SK-N-SH (cell line): ENCODE results near the gene PREB. TPM values are rescaled to one million over a fixed set of nuclear protein-coding genes. Genes with fewer than 3 reads are reported as not detected.

Experiments used
- CTCF ChIA-PET: fragments of 300-600, 350-600 bp; formaldehyde crosslinking; extraction: SDS; loops from one replicate; lab custom pipeline; 2021; lab: Yijun Ruan, JAX
- POLR2A ChIA-PET: fragments of 350-600 bp; sonication (Branson Sonifier 250); formaldehyde crosslinking; extraction: SDS; loops from one replicate; lab custom pipeline; 2020; ENCODE audit warnings: antibody characterized with exemption, inconsistent platforms; lab: Yijun Ruan, JAX
- DNase-seq: peaks from one replicate; pipeline ENCODE4 v3.0.0; 2012
- H2AFZ ChIP-seq: fragments of 200-600 bp; sonication (generic); 2 replicates; pipeline ENCODE4 v1.8.1; 2016; ENCODE audit warnings: antibody characterized with exemption, mild to moderate bottlenecking, low read depth
- H3F3A ChIP-seq: fragments of 200-600 bp; sonication (generic); replicated peaks from 2 replicates; pipeline ENCODE3; 2016; ENCODE audit warnings: antibody characterized with exemption, mild to moderate bottlenecking; ENCODE audit not compliant: insufficient read depth
- H3K27ac ChIP-seq, 2 experiments: fragments of 200-500 bp in 1 of 2; fragments of 200-600 bp in 1 of 2; sonication (Bioruptor generic) in 1 of 2; sonication (generic), shearing (Covaris generic) in 1 of 2; 2 replicates each; pipeline versions ENCODE4 v1.5.1 to v1.6.1; 2014 to 2016; ENCODE audit warnings: low read depth in 2 of 2, inconsistent platforms in 1 of 2, low read length in 1 of 2, mild to moderate bottlenecking in 1 of 2, mixed read lengths in 1 of 2
- H3K27me3 ChIP-seq: fragments of 200-600 bp; sonication (generic), shearing (Covaris generic); 2 replicates; pipeline ENCODE4 v1.6.1; 2016; ENCODE audit warnings: mixed run types; ENCODE audit not compliant: insufficient read depth
- H3K36me3 ChIP-seq, 2 experiments: fragments of 200-500 bp in 1 of 2; fragments of 200-600 bp in 1 of 2; sonication (Bioruptor generic) in 1 of 2; sonication (generic) in 1 of 2; replicated peaks in 1 of 2; 2 replicates each; pipeline versions ENCODE3 to v1.5.1; 2014 to 2016; ENCODE audit warnings: low read length in 1 of 2, mild to moderate bottlenecking in 1 of 2; ENCODE audit not compliant: insufficient read depth in 2 of 2, control insufficient read depth in 1 of 2
- H3K4me1 ChIP-seq, 2 experiments: fragments of 200-500 bp in 1 of 2; fragments of 200-600 bp in 1 of 2; sonication (Bioruptor generic) in 1 of 2; sonication (generic), shearing (Covaris generic) in 1 of 2; 2 replicates each; pipeline versions ENCODE4 v1.5.1 to v1.6.1; 2014 to 2016; ENCODE audit warnings: low read depth in 1 of 2, low read length in 1 of 2, mixed run types in 1 of 2; ENCODE audit not compliant: insufficient read depth in 2 of 2, control insufficient read depth in 1 of 2
- H3K4me2 ChIP-seq: fragments of 200-600 bp; sonication (generic), shearing (Covaris generic); 2 replicates; pipeline ENCODE4 v1.6.1; 2017; ENCODE audit warnings: mixed run types
- H3K4me3 ChIP-seq, 2 experiments: fragments of 200-500 bp in 1 of 2; fragments of 200-600 bp in 1 of 2; sonication (Bioruptor generic) in 1 of 2; sonication (generic), shearing (Covaris generic) in 1 of 2; 2 replicates each; pipeline versions ENCODE4 v1.5.1 to v1.8.1; 2014 to 2016; ENCODE audit warnings: low read depth in 2 of 2, inconsistent platforms in 1 of 2, low read length in 1 of 2, mild to moderate bottlenecking in 1 of 2, mixed read lengths in 1 of 2, moderate library complexity in 1 of 2
- H3K79me2 ChIP-seq: fragments of 200-600 bp; sonication (generic); 2 replicates; pipeline ENCODE4 v1.8.1; 2017; ENCODE audit warnings: mild to moderate bottlenecking; ENCODE audit not compliant: insufficient read depth
- H3K9ac ChIP-seq: fragments of 200-600 bp; sonication (generic); 2 replicates; pipeline ENCODE4 v1.6.1; 2017; ENCODE audit warnings: mixed run types
- H3K9me2 ChIP-seq: fragments of 200-600 bp; sonication (generic); 2 replicates; pipeline ENCODE4 v1.6.1; 2017; ENCODE audit warnings: mixed run types
- H3K9me3 ChIP-seq: fragments of 200-600 bp; sonication (generic); 2 replicates; pipeline ENCODE4 v1.6.1; 2017; ENCODE audit warnings: mixed run types, mild to moderate bottlenecking, moderate library complexity
- H4K20me1 ChIP-seq: fragments of 200-600 bp; sonication (generic); 2 replicates; pipeline ENCODE4 v1.6.1; 2017; ENCODE audit warnings: mild to moderate bottlenecking, mixed run types; ENCODE audit not compliant: insufficient read depth
- JUND ChIP-seq: IDR thresholded peaks from 2 replicates; pipeline ENCODE4 v1.4.0; 2012
- POLR2AphosphoS5 ChIP-seq: IDR thresholded peaks from 2 replicates; pipeline ENCODE4 v1.6.1; 2012; ENCODE audit warnings: low read depth, low read length
- RCOR1 ChIP-seq: fragments of 150-350 bp; IDR thresholded peaks from 2 replicates; pipeline ENCODE4 v1.6.1; 2017; ENCODE audit warnings: antibody characterized with exemption, low read length
- TCF12 ChIP-seq: IDR thresholded peaks from 2 replicates; pipeline ENCODE4 v1.4.0; 2012
- TEAD4 ChIP-seq: IDR thresholded peaks from 2 replicates; pipeline ENCODE4 v1.4.0; 2012; ENCODE audit warnings: mild to moderate bottlenecking, borderline replicate concordance; ENCODE audit not compliant: insufficient read depth
- USF1 ChIP-seq: IDR thresholded peaks from 2 replicates; pipeline ENCODE4 v1.4.0; 2012; ENCODE audit warnings: low read depth, borderline replicate concordance
- WGBS: methylation state at CpG from one replicate; pipeline ENCODE4 v1.1.6; 2017; ENCODE audit warnings: low lambda C conversion rate; 5-methylcytosine and 5-hydroxymethylcytosine counted together
- polyA plus RNA-seq, 3 experiments: library from polyadenylated mRNA; depleted of rRNA; stranded (reverse); fragments of >200 nt; gene quantifications; 2 replicates each; pipeline ENCODE4 v1.2.3, GENCODE V29; 2012

The PREB gene
- polyA plus RNA-seq, 1 of the 3 experiments (the other 2 are of a cell fraction), result 47.9 TPM

- ChIA-PET POLR2A (interaction anchor here (1.4 kb wide), 1 partner anchor 29 kb away, joined by 3 read pairs; the partner anchor contains the start of gene ABHD1), CTCF (interaction anchor here (0.8 to 6.3 kb wide), 11 partner anchors 8 to 209 kb away, joined by 3 to 75 read pairs (median 6); partner anchors contain the start of genes CGREF1, EMILIN1, KHK and TRIM54)
- no peaks in the 10 kb centered on the region for H3K27me3 ChIP-seq
- H4K20me1 ChIP-seq, result no peaks in the 10 kb centered on the region
- H2AFZ ChIP-seq, result no peak overlapping the region
- no peaks in the 10 kb centered on the region for H3K9me2 ChIP-seq
- no peak for DNase-seq
- no peaks in the 10 kb centered on the region for H3K79me2 ChIP-seq
- H3K9ac ChIP-seq, result no peak overlapping the region
- H3K9me3 ChIP-seq, result no peaks in the 10 kb centered on the region
- no peak for TF ChIP-seq TEAD4
- no peak for TF ChIP-seq JUND
- TF ChIP-seq POLR2AphosphoS5, result no peak
- no peak for TF ChIP-seq TCF12
- TF ChIP-seq USF1, result no peak
- H3K4me1 ChIP-seq, result peaks cover 4 to 21% of the 10 kb centered on the region in 2 experiments; a peak in 2 of 4 replicates
- H3K27ac ChIP-seq, result no peak overlapping the region
- H3K4me3 ChIP-seq, result no peak overlapping the region
- no peaks in the 10 kb centered on the region for H3K36me3 ChIP-seq
- 95% methylated on average over 24 of the region's 24 CpGs for WGBS
- H3F3A ChIP-seq, result no peaks in the 10 kb centered on the region
- H3K4me2 ChIP-seq, result no peak overlapping the region
Observed at GRCh38 chr2:27094353-27094984, 40.0 kb downstream of the PREB start.

- POLR2A ChIA-PET, result interaction anchor here (1.4 kb wide), 1 partner anchor 30 kb away, joined by 3 read pairs; the partner anchor contains the start of gene ABHD1
- Histone ChIP-seq H3K9ac (no peak overlapping the region), H3K9me2 (no peaks in the 10 kb centered on the region), H4K20me1 (no peaks in the 10 kb centered on the region), H3K27ac (no peak overlapping the region), H3K79me2 (no peaks in the 10 kb centered on the region), H3K36me3 (no peaks in the 10 kb centered on the region), H3K27me3 (no peaks in the 10 kb centered on the region), H2AFZ (no peak overlapping the region), H3K4me1 (peaks cover 4 to 28% of the 10 kb centered on the region in 2 experiments; a peak in 2 of 4 replicates), H3K9me3 (no peaks in the 10 kb centered on the region), H3K4me2 (no peak overlapping the region), H3F3A (no peaks in the 10 kb centered on the region), H3K4me3 (no peak overlapping the region)
- 90% methylated on average over 6 of the region's 6 CpGs for WGBS
- TF ChIP-seq RCOR1, result no peak
- no peak for TF ChIP-seq USF1
- DNase-seq, result no peak
- CTCF ChIA-PET, result interaction anchor here (0.8 to 5.1 kb wide), 13 partner anchors 15 to 209 kb away, joined by 3 to 32 read pairs (median 4); partner anchors contain the start of genes CGREF1, EMILIN1 and TRIM54
Observed at GRCh38 chr2:27093430-27094352, 40.7 kb downstream of the PREB start.
